PC-9 (cell line): Measurements from ENCODE around the gene PLCH2. TPM values are rescaled to one million over a fixed set of nuclear protein-coding genes. Genes with fewer than 3 reads are reported as not detected.
A peak's percentile ranks its signal among the peaks of the same experiment; 100 is the strongest.

ENCODE experiments used
- BruUV-seq: library from RNA; stranded (reverse); fragments of 400-500 nt; replicated peaks from 2 replicates; lab custom pipeline; 2021; lab: Mats Ljungman, UMichigan
- CTCF ChIA-PET: fragments of 300-600 bp; sonication (Branson Sonifier 250); formaldehyde crosslinking; loops from one replicate; lab custom pipeline; 2022; ENCODE audit warnings: antibody characterized with exemption; lab: Charles Lee
- POLR2A ChIA-PET: fragments of 300-600 bp; sonication (Branson Sonifier 250); formaldehyde crosslinking; loops from one replicate; lab custom pipeline; 2022; ENCODE audit warnings: antibody characterized with exemption; ENCODE audit not compliant: unreplicated experiment; lab: Charles Lee
- DNase-seq, 2 experiments: peaks; one replicate each; pipeline versions ENCODE4 v3.0.0 to v3.0.0-alpha.2; 2015 to 2022; ENCODE audit warnings: mixed read lengths in 1 of 2
- H2AFZ ChIP-seq: fragments of 200-600 bp; sonication (generic); 2 replicates; pipeline ENCODE4 v1.8.1; 2017; ENCODE audit warnings: antibody characterized with exemption
- H3F3A ChIP-seq: fragments of 200-600 bp; sonication (generic); 2 replicates; pipeline ENCODE4 v1.8.1; 2017; ENCODE audit warnings: antibody characterized with exemption, mild to moderate bottlenecking, low read depth; ENCODE audit not compliant: insufficient read depth
- H3K27ac ChIP-seq: fragments of 200-600 bp; sonication (generic); 2 replicates; pipeline ENCODE4 v1.6.1; 2016; ENCODE audit warnings: mixed run types
- H3K27me3 ChIP-seq: fragments of 200-600 bp; sonication (generic); 2 replicates; pipeline ENCODE4 v1.6.1; 2016; ENCODE audit warnings: low read depth, mixed run types; ENCODE audit not compliant: insufficient read depth
- H3K36me3 ChIP-seq: fragments of 200-600 bp; sonication (generic); 2 replicates; pipeline ENCODE4 v1.6.1; 2016; ENCODE audit warnings: low read depth, mixed run types
- H3K4me1 ChIP-seq: fragments of 200-600 bp; sonication (generic); replicated peaks from 2 replicates; pipeline ENCODE4 v1.6.1; 2016; ENCODE audit warnings: mixed run types; ENCODE audit not compliant: insufficient read depth
- H3K4me2 ChIP-seq: fragments of 200-600 bp; sonication (generic); 2 replicates; pipeline ENCODE4 v1.6.1; 2017; ENCODE audit warnings: mixed run types
- H3K4me3 ChIP-seq: fragments of 200-600 bp; sonication (generic); 2 replicates; pipeline ENCODE4 v1.6.1; 2016; ENCODE audit warnings: mixed run types
- H3K79me2 ChIP-seq: fragments of 200-600 bp; sonication (generic); 2 replicates; pipeline ENCODE4 v1.6.1; 2017; ENCODE audit warnings: low read depth, mixed run types
- H3K9me2 ChIP-seq: fragments of 200-600 bp; sonication (generic); 2 replicates; pipeline ENCODE4 v1.8.1; 2017; ENCODE audit warnings: mild to moderate bottlenecking; ENCODE audit not compliant: insufficient read depth
- H3K9me3 ChIP-seq: fragments of 200-600 bp; sonication (generic); 2 replicates; pipeline ENCODE4 v1.8.1; 2016; ENCODE audit warnings: low read depth; ENCODE audit not compliant: insufficient read depth
- H4K20me1 ChIP-seq: fragments of 200-600 bp; sonication (generic); 2 replicates; pipeline ENCODE4 v1.8.1; 2017; ENCODE audit not compliant: insufficient read depth
- EZH2 ChIP-seq: fragments of 200-600 bp; sonication (generic); IDR thresholded peaks from 2 replicates; pipeline ENCODE4 v1.8.0; 2017; ENCODE audit warnings: antibody characterized with exemption, low read depth
- intact Hi-C: fragments of 100-400 bp; cut with micrococcal nuclease; formaldehyde crosslinking; loops from one replicate; pipeline ENCODE4 v1.10.0; 2022; ENCODE audit not compliant: unreplicated experiment
- total RNA-seq: library from RNA; stranded (reverse); gene quantifications from 2 replicates; pipeline ENCODE4 v1.2.3, GENCODE V29; 2021
- TF ChIP-seq, protein P1 (sequence below): fragments of 200-600 bp; sonication (generic); conservative IDR thresholded peaks from 2 replicates; pipeline ENCODE4 v1.6.1; 2017; ENCODE audit warnings: mixed run types, antibody characterized with exemption, mild to moderate bottlenecking, moderate library complexity

PLCH2 gene
- total RNA-seq, 1 experiment from 2014 or later, result 0.98 TPM

DNA sequence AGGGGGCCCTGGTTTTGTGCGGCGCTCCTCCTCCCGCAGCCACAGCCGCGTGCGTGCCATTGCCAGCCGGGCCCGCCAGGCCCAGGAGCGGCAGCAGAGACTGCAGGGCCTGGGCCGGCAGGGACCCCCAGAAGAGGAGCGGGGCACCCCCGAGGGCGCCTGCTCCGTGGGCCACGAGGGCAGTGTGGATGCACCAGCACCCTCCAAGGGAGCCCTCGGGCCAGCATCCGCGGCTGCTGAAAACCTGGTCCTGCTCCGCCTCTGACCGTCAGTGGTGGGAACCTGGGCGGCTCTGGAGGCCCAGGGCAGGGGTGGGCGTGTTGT, 28.8 kb downstream of the PLCH2 start:
- no peak for DNase-seq
- no peak overlapping the region for H3K4me2 ChIP-seq
- H2AFZ ChIP-seq, result no peak overlapping the region
- no peak overlapping the region for H3K27ac ChIP-seq
- no peaks in the 10 kb centered on the region for H3K9me2 ChIP-seq
- no peaks in the 10 kb centered on the region for H3K79me2 ChIP-seq
- CTCF ChIA-PET, result no interaction called here
- no TSS peak for BruUV-seq
- no peaks in the 10 kb centered on the region for H3K27me3 ChIP-seq
- no peak overlapping the region for H3K4me3 ChIP-seq
- no peaks in the 10 kb centered on the region for H3F3A ChIP-seq
- POLR2A ChIA-PET, result no interaction called here
- no peak for TF ChIP-seq EZH2
- TF ChIP-seq, protein P1, sequence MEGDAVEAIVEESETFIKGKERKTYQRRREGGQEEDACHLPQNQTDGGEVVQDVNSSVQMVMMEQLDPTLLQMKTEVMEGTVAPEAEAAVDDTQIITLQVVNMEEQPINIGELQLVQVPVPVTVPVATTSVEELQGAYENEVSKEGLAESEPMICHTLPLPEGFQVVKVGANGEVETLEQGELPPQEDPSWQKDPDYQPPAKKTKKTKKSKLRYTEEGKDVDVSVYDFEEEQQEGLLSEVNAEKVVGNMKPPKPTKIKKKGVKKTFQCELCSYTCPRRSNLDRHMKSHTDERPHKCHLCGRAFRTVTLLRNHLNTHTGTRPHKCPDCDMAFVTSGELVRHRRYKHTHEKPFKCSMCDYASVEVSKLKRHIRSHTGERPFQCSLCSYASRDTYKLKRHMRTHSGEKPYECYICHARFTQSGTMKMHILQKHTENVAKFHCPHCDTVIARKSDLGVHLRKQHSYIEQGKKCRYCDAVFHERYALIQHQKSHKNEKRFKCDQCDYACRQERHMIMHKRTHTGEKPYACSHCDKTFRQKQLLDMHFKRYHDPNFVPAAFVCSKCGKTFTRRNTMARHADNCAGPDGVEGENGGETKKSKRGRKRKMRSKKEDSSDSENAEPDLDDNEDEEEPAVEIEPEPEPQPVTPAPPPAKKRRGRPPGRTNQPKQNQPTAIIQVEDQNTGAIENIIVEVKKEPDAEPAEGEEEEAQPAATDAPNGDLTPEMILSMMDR, result no peak
- H3K4me1 ChIP-seq, result peaks cover 5% of the 10 kb centered on the region; the same call in 1 of the 2 replicates
- peaks cover 5% of the 10 kb centered on the region; the same call in 1 of the 2 replicates for H4K20me1 ChIP-seq
- no peaks in the 10 kb centered on the region for H3K36me3 ChIP-seq
- H3K9me3 ChIP-seq, result no peaks in the 10 kb centered on the region
- intact Hi-C loops, result no loop called here

GRCh38 chr1:2505461-2505994, 29.4 kb downstream of the PLCH2 start:
- Histone ChIP-seq H3K27me3 (no peaks in the 10 kb centered on the region), H4K20me1 (peaks cover 5% of the 10 kb centered on the region; the same call in 1 of the 2 replicates), H2AFZ (no peak overlapping the region), H3K4me3 (no peak overlapping the region), H3K4me2 (no peak overlapping the region), H3K4me1 (no peaks in the 10 kb centered on the region), H3K9me3 (no peaks in the 10 kb centered on the region), H3K9me2 (no peaks in the 10 kb centered on the region), H3F3A (no peaks in the 10 kb centered on the region), H3K79me2 (no peaks in the 10 kb centered on the region), H3K36me3 (no peaks in the 10 kb centered on the region), H3K27ac (no peak overlapping the region)
- TF ChIP-seq, protein P1, result no peak
- no peak for TF ChIP-seq EZH2
- ChIA-PET POLR2A (no interaction called here), CTCF (no interaction called here)
- intact Hi-C loops, result no loop called here
- DNase-seq, result no peak
- BruUV-seq, result no TSS peak

DNA sequence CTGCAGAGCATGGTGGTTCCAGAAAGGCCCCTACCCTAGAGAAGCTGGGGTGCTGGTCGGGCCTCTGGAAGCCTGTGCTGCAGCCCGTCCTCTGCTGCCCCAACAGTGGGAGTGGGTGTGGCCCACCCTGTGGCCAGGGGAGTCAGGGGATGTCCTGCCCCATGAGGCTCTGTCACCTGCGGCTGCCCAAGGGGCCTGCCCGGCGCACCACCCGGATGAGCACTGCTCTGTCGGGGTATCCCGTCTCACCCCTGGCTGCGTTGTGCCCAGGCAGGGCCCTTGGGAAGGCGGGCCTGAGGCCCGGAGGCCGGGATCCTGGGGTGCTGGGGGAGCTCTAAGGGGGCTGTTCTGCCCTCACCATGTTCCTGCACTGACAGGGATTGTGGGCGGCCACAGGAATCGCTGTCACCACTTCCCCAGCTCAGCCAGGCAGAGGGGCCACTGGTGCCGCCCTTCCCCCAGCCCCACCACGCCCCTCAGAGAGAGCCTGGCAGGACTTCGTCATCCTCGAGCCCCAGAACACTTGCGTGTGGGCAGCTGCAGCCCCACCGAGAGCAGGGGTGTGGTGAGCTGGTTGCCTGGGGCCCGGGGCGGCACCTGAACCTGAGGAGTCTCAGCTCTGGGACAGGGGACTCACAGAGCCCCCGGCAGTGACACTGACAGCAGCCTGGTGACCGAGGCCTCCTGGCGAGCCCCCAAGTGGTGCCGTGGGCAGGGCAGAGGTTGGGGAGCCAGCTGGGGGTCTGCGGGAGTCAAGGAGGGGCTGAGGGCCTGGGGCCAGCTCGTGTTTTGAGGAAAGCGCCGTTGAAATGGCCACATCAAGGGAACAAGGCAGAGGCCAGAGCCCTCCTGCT, 30.1 kb downstream of the PLCH2 start:
- Histone ChIP-seq H3K4me2 (no peak overlapping the region), H3K9me2 (no peaks in the 10 kb centered on the region), H3F3A (no peaks in the 10 kb centered on the region), H2AFZ (no peak overlapping the region), H3K36me3 (no peaks in the 10 kb centered on the region), H3K9me3 (no peaks in the 10 kb centered on the region), H3K27ac (no peak overlapping the region), H3K79me2 (no peaks in the 10 kb centered on the region), H4K20me1 (peaks cover 5% of the 10 kb centered on the region; the same call in 1 of the 2 replicates), H3K27me3 (no peaks in the 10 kb centered on the region), H3K4me3 (no peak overlapping the region), H3K4me1 (no peaks in the 10 kb centered on the region)
- TSS peak; percentile 20 for BruUV-seq
- intact Hi-C loops, result no loop called here
- ChIA-PET CTCF (no interaction called here), POLR2A (no interaction called here)
- TF ChIP-seq, protein P1, result no peak
- TF ChIP-seq EZH2, result no peak
- no peak for DNase-seq
